HG02938 (cell line): ENCODE data around the gene GOLPH3L.
A peak's percentile ranks its signal among the peaks of the same experiment; 100 is the strongest.
"Not testable (repeated sequence)": the region's sequence is repeated elsewhere in the genome, so short reads cannot be mapped to it uniquely, and the experiment has no call there.

Experiments used
- ATAC-seq: cut with Tn5 transposase; IDR thresholded peaks from one replicate; pipeline ENCODE4 v1.9.1; 2021; ENCODE audit warnings: mild to moderate bottlenecking, moderate library complexity; ENCODE audit not compliant: unreplicated experiment

GOLPH3L gene

DNA sequence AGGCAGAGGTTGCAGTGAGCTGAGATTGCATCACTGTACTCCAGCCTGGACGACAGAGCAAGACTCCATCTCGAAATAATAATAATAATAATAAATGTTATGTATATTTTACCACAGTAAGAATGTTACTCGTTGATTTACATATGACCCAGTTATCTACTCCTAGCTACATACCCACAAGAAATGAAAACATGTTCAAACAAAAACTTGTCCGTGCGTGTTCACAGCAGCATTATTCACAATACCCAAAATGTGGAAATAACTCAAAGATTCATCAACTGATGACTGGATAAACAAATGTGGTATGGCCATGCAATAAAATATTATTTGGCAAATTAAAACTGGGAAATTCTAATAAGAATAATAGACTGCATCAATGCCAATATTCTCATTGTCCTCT is 35.8 kb downstream of the GOLPH3L start:
- ATAC-seq: no peak

DNA sequence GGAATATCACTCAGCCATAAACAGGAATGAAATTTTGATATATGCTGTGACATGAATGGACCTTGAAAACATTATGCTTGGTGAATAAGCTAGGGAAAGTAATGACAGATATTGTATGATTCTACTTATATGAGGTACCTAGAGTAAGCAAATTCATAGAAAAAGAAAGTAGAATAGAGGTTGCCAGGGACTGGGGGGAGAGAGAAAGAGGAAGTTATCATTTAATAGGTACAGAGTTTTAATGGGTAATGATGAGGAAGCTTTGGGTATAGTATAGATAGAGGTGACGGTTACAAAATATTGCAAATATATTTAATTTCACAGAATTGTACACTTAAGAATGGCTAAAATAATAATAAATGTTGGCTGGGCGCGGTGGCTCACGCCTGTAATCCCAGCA is 36.4 kb downstream of the GOLPH3L start:
- ATAC-seq: no peak

DNA sequence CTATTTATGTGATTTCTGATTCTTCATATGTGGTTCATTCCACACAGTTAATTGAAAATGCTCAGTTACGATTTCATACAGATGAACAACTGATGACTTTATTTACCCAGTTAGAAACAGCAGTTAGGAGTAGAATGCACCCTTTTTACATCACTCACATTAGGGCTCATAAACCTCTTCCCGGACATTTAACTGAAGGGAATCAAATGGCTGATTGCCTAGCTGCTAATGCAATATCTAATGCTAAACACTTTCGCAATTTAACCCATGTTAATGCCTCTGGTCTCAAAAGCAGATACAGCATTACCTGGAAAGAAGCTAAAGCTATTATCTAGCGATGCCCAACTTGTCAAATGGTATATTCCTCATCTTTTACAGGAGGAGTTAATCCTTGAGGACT is 39.9 kb downstream of the GOLPH3L start:
- ATAC-seq: not testable (repeated sequence)

DNA sequence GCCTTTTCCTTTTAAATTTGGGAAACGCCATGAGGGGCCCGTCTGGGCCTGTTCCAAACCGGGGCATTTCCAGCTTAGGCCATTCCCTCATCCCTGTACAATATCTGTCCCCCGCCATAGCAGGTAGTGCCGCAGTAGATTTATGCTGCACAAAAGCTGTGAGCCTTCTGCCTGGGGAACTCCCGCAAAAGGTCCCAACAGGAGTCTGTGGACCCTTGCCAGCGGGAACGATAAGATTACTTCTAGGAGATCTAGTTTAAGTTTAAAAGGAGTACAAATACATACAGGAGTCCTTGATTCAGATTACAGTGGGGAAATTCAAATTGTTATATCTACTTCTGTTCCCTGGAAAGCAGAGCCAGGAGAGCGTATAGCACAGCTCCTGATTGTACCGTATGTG is 42.3 kb downstream of the GOLPH3L start:
- ATAC-seq: not testable (repeated sequence)

DNA sequence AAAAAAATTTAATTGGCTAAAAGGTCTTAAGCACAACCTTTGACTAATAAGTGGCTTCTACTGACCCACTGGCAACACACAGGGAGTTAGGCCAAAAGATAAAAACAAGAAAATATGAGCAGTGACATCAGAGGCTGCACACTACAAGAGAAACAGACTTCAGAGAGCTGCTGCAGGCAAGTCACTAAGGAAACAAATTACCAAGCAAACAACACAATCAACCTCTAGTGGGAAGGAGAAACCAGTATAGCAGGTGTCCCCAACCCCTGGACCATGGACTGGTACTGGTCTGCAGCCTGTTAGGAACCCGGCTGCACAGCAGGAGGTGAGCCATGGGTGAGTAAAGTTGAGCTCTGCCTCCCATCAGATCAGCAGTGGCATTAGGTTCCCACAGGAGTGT is 46.8 kb downstream of the GOLPH3L start:
- no peak for ATAC-seq

DNA sequence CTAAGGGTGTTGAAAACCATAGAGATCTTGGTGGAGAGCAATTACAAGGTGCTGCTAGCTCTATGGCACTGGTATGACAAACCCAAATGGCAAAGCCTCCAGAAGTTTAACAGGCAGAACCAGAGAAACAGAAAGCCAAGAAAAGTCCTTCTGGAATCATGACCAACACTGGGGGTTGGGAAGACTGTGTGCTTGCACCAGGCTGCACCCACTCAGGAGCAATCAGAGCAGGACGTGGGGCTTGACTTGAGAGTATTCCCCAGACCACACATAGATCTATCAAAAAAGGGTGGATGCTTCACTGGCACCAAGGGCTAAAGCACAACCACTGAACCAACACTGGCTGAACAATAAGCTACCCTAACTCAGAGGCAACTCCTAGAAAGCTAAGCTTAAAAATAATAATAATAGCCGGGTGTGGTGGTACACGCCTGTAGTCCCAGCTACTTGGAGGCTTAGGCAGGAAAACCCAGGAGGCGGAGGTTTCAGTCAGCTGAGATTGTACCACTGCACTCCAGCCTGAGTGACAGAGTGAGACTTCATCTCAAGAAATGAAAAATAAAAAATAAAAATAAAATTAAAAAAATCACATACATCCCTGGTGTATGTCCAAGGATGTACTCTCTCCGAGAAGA is 47.4 kb downstream of the GOLPH3L start:
- no peak for ATAC-seq

DNA sequence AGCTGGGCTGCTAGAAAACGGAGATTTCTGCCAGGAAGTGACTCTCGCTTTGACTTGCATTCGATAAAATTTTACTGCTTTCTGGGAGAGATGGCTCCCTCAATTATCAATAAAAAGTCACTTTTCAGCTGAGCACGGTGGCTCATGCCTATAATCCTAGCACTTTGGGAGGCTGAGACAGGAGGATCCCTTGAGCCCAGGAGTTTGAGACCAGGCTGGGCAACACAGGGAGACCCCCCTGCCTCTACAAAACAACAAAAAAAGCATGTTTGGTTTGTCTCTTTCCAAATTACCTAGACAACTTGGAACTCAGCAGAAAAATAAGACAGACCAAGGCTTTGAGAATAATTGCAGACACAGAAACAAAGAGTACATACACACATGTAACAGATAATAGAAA is 54.7 kb downstream of the GOLPH3L start:
- ATAC-seq: no peak

DNA sequence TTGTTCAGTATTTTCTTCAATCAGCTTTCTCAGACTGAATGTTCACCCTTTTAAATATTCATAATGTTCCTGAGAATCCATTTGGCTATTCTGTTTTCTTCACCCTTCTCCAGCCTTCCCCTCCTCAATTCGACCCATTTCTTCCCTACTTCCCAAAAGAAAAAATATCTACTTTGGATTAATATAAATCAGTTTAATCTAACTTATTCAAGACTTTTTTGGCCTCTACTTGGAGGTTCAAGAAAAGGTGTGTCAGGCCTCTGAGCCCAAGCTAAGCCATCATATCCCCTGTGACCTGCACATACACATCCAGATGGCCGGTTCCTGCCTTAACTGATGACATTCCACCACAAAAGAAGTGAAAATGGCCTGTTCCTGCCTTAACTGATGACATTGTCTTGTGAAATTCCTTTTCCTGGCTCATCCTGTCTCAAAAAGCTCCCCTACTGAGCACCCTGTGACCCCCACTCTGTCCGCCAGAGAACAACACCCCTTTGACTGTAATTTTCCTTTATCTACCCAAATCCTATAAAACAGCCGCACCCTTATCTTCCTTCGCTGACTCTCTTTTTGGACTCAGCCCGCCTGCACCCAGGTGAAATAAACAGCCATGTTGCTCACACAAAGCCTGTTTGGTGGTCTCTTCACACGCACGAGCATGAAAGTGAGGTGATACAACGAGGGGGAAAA is 55.7 kb downstream of the GOLPH3L start:
- ATAC-seq: not testable (repeated sequence)

DNA sequence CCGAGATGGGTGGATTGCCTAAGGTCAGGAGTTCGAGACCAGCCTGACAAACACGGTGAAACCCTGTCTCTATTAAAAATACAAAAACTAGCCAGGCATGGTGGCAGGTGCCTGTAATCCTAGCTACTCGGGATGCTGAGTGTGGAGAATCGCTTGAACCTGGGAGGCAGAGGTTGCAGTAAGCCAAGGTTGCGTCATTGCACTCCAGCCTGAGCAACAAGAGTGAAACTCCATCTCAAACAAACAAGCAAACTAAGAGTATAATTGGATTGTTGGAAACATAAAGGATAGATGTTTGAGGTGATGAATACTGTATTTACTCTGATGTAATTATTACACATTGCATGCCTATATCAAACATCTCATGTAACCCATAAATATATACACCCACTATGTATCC is 58.5 kb downstream of the GOLPH3L start:
- not testable (repeated sequence) for ATAC-seq

DNA sequence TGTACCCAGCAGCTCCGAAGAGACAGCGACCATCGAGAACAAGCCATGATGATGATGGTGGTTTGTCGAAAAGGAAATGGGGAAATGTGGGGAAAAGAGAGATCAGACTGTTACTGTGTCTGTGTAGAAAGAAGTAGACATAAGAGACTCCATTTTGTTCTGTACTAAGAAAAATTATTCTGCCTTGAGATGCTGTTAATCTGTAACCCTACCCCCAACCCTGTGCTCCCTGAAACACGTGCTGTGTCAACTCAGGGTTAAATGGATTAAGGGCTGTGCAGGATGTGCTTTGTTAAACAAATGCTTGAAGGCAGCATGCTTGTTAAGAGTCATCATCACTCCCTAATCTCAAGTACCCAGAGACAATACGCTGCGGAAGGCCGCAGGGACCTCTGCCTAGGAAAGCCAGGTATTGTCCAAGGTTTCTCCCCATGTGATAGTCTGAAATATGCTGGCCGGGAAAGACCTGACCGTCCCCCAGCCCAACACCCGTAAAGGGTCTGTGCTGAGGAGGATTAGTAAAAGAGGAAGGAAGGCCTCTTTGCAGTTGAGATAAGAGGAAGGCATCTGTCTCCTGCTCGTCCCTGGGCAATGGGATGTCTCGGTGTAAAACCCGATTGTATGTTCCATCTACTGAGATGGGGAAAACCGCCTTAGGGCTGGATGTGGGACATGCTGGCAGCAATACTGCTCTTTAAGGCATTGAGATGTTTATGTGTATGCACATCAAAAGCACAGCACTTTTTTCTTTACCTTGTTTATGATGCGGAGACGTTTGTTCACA is 61.9 kb downstream of the GOLPH3L start:
- ATAC-seq: not testable (repeated sequence)

DNA sequence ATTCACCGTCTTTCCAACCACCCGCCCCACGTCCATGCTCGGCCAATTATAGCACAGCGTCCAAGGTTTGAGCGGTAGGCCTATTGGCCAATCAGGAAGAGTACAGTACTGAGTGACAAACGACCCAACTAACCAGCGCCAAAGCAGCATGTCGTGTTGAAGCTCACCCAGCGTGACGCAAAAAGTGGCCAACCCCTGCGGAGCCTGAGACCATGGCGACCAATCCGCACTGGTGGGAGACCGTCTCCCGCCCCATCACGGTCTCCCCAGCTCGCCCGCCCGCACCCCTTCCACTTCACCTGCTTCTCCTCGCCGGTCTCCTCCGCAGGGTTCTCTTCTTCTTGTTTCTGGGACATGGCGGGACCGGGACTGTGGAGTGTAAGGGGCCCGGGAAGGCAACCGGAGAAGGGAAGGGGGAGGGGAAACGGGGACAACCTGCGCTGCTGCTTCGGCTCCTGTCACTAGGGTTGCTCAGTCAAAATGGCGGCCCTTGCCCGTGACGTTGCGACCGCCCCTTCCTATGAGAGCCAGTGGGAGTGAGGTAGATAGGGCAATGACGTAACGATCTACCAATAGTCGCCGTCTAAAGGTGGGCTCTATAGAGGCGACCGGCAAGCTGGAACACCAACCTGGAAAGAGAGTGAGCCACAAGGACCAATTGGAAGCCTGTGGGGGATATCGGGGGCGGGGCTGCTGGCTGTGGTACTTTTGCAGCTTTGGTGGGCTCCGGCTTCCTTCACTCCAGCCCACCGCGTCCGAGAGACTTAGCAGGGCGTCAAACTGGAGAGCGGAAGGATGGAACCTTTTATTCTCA is 67.6 kb downstream of the GOLPH3L start, which contains the start of gene ENSA:
TSS of gene ENSA (minus strand) at position 498 of the 814 bp plus-strand sequence. CDS start at position 356, 142 bp downstream.
- ATAC-seq: peak; percentile 91

DNA sequence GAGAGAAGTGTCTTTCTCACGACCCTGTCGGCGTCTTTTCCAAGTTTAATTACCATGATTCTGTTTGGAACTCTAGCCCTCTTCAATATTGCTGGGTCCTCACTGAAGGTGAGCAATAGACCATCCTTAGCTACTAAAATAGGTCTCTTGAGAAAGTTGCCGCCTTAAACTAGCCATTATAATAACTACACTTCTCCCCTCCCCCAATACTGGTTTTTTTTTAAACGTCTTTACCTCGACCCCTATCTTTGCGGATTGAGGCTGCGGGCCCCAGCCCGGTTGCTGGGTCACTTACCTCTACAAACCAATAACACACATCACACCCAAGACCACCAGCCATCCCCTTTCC is 68.2 kb downstream of the GOLPH3L start:
- no peak for ATAC-seq

DNA sequence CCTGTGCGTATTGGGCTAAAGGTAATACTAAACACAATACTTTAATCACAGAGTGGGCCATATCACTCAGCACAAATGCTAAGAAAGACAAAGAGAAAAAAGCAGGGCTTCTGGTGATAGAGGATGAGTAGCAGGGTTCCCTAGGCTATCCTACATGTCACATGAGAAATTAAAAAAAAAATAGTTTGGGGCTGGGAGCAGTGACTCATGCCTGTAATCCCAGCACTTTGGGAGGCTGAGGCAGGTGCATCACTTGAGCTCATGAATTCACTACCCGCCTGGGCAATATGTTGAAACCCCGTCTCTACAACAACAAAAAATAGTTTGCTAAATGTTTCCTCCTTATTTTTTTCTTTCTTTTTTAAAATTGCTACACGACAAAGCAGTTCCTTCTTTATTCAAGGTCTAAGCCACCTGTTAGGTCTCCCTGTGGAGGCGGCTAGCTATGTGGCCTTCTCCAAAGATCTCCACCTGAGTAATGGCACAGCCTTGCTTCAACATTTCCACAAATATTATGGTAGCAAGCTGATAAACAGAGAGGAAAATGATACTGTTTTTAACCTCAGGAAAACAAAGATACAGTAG is 69.0 kb downstream of the GOLPH3L start:
- ATAC-seq: no peak

DNA sequence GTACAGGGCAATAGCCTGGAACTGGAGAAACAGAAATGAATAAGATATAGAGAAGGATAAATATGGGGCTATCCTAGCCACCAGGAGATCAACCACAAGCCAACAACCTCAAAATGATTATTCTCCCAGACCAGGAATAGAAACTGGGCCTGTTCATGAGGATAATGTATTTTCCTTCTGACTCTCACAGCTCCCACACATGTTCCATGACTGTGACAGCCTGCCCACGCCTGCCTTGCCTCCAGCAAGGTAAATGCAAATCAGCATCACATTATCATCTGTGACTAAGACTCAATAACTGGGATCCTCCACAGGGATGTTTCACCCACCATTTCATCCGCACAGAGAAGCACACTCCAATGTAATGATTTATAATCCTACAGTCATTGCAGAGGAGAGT is 70.8 kb downstream of the GOLPH3L start:
- no peak for ATAC-seq

DNA sequence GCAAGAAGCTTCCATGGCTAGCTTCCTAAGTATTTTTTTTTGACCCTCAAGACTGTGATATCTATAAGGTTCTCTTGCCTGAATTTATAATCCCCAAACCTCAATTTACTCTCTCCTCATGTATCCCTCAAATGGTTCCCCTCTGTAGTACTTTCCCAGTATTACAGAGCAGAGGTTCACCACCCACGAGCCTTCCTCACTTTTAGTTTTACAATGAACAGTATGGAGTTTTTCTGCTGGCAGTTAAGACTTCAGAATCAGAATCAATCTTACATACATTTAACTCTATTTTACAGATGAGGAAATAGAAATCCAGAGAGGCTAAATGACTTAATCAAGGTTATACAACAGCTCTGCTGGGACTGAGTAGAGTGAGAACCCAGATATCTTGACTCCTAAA is 72.4 kb downstream of the GOLPH3L start:
- not testable (repeated sequence) for ATAC-seq

DNA sequence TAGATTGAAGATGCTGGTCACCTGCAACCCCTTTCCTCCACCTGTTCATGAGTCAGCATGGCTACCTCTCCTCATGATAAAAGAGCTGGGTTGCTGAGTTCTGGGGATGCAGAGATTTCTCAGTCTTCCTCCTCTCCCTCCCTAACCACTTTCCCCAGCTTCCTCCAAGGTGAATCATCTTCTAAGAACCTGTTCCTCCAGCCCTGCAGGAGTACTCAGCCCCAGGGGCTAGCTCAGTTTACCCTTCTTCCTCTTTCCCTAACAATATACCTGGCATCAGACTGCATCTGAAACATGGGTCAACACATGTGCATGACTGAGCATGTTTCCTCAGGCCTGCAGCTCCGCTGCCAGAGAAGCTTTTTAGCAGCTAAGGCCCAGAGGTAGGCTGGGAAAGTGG is 72.8 kb downstream of the GOLPH3L start:
- ATAC-seq: not testable (repeated sequence)

DNA sequence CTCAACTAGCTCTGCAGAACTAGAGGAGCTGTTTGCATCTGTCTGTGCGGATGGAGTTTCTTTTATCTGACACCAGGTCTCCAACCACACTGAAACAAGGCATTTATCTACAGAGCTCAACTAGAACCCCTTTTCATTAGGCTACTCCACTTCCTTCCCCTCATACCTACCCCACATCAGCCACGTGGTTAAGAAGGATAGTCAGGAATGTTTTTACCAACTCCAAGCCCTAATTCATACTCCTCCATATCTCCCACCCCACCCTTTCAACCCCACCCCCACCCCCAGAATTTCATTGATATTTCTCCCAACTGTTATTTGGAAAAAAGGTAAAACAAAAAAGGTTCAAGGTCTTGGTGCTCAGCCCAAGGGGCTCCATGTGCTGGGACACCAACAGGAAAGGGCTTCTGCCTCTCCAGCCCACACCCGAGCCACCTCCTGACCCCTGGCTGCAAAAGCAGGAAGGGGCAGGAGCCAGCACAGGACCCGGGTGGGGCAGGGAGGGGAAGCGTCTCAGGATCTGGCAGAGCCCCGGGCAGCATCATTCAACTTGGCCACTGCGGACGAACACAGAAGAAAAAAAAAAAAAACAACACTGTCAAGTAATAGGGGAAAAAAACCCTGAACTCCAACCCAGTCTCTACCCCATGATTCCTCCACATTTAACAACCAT is 74.5 kb downstream of the GOLPH3L start:
- no peak for ATAC-seq

DNA sequence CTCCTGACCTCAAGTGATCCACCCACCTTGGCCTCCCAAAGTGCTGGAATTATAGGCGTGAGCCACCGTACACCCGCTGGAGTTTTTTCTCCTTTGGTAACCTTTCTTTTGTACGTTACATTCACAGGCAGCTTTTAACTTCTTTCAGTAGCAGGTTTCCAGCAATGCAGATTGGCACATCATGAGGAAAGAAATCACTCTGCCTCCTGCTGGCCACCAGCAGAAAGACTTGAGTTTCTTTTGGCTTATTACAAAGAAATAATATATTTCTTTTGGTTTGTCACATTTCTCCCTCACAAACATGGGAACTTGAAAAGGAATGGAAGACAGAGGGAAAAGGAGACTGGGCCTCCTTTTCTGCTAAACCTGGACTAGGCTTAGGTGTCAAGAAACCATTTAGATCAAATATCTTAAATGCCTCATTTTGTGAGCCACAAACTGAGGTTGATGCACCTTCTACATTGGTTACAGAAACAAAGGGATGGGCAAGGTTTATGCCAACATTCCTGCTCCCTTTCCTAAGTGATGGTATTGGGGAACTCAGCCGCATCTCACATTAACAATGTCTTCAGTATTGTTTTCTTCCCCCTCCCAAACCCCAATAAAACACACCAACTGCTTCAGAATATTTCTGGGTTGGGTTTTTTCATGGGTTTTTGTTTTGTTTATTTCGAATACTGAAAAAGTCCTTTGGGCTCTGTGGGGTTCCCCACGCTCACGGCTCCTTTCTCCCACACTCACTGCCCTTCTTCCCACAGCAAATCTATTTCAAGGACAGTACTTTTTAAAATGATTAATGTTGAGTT is 75.3 kb downstream of the GOLPH3L start:
- no peak for ATAC-seq

DNA sequence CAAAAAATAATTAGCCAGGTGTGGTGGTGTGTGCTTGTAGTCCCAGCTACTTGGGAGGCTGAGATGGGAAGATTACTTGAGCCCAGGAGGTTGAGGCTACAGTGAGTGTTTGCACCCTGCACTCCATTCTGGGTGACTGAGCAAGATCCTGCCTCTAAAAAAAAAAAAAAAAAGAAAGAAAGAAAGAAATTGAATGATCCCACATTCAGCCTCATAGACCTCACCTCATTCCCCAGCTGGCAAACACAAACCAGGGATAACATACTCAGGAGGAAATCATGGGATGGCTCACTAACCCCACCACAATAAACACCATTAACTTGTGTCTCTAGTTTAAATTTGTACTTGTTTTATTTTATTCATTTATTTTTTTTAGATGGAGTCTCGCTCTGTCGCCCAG is 76.0 kb downstream of the GOLPH3L start:
- no peak for ATAC-seq
